H1 (cell line): Measurements from ENCODE around the gene PCDHB16. TPM values are rescaled to one million over a fixed set of nuclear protein-coding genes. Genes with fewer than 3 reads are reported as not detected.
"Not testable (repeated sequence)": the region's sequence is repeated elsewhere in the genome, so short reads cannot be mapped to it uniquely, and the experiment has no call there.

Experiments used
- CTCF ChIA-PET: fragments of 300-600 bp; sonication (Branson Sonifier 250); formaldehyde crosslinking; loops from one replicate; lab custom pipeline; 2021; ENCODE audit not compliant: partially characterized antibody; lab: Charles Lee
- POLR2A ChIA-PET: fragments of 300-600 bp; sonication (Branson Sonifier 250); formaldehyde crosslinking; loops from one replicate; lab custom pipeline; 2021; ENCODE audit warnings: inconsistent platforms; ENCODE audit not compliant: partially characterized antibody; lab: Charles Lee
- DNase-seq, 2 experiments: peaks; one replicate each; pipeline versions ENCODE4 v3.0.0 to v3.0.0-alpha.2; 2010 to 2022; ENCODE audit warnings: low spot score in 2 of 2, low read depth in 1 of 2, mixed read lengths in 1 of 2
- FAIRE-seq: peaks from 2 replicates; lab custom pipeline; 2011; peaks lifted over from hg19 to GRCh38; lab: Jason Lieb, UNC
- H2AFZ ChIP-seq: 2 replicates; pipeline ENCODE4 v1.8.1; 2012; ENCODE audit warnings: low read length, inconsistent platforms
- H2AK5ac ChIP-seq: 2 replicates; pipeline ENCODE4 v1.6.1; 2013; ENCODE audit warnings: low read depth, low read length
- H2BK120ac ChIP-seq: replicated peaks from 2 replicates; pipeline ENCODE3; 2013; ENCODE audit warnings: low read depth, low read length, inconsistent platforms
- H2BK12ac ChIP-seq: 2 replicates; pipeline ENCODE4 v1.6.1; 2013; ENCODE audit warnings: low read depth, low read length
- H2BK15ac ChIP-seq: 2 replicates; pipeline ENCODE4 v1.6.1; 2013; ENCODE audit warnings: low read length
- H2BK20ac ChIP-seq: 2 replicates; pipeline ENCODE4 v1.6.1; 2013; ENCODE audit warnings: low read length
- H2BK5ac ChIP-seq: 2 replicates; pipeline ENCODE4 v1.6.1; 2013; ENCODE audit warnings: low read depth, low read length
- H3K14ac ChIP-seq: 2 replicates; pipeline ENCODE4 v1.6.1; 2013; ENCODE audit warnings: inconsistent platforms; ENCODE audit not compliant: insufficient read length
- H3K18ac ChIP-seq: 2 replicates; pipeline ENCODE4 v1.6.1; 2013; ENCODE audit warnings: low read length; ENCODE audit errors: extremely low read depth
- H3K23ac ChIP-seq: 2 replicates; pipeline ENCODE4 v1.6.1; 2013; ENCODE audit warnings: inconsistent platforms; ENCODE audit not compliant: insufficient read length
- H3K23me2 ChIP-seq: 2 replicates; pipeline ENCODE4 v1.6.1; 2013; ENCODE audit warnings: low read depth, low read length
- H3K27ac ChIP-seq: 2 replicates; pipeline ENCODE4 v1.6.1; 2011; ENCODE audit warnings: low read depth, low read length, inconsistent platforms
- H3K27me3 ChIP-seq, 4 experiments: replicated peaks in 1 of 4; 1 replicate in 1 of 4; 2 replicates in 3 of 4; pipeline versions ENCODE4 v1.6.1 to v1.8.1; 2011 to 2013; ENCODE audit warnings: low read length in 3 of 4, mild to moderate bottlenecking in 3 of 4, inconsistent platforms in 2 of 4, mixed read lengths in 2 of 4, moderate library complexity in 1 of 4; ENCODE audit not compliant: control insufficient read depth in 3 of 4, insufficient read depth in 3 of 4; ENCODE audit errors: extremely low read depth in 1 of 4
- H3K36me3 ChIP-seq, 4 experiments: 2 replicates each; pipeline versions ENCODE4 v1.6.1 to v1.8.1; 2011 to 2013; ENCODE audit warnings: mild to moderate bottlenecking in 4 of 4, low read length in 3 of 4, moderate library complexity in 2 of 4, control low read depth in 1 of 4, inconsistent platforms in 1 of 4; ENCODE audit not compliant: insufficient read depth in 4 of 4, control insufficient read depth in 2 of 4
- H3K4ac ChIP-seq: replicated peaks from 2 replicates; pipeline ENCODE3; 2013; ENCODE audit warnings: low read length, low read depth, mixed read lengths, inconsistent platforms; ENCODE audit not compliant: insufficient read length
- H3K4me1 ChIP-seq, 4 experiments: replicated peaks in 1 of 4; 1 replicate in 1 of 4; 2 replicates in 3 of 4; pipeline versions ENCODE4 v1.6.1 to v1.8.1; 2011 to 2013; ENCODE audit warnings: low read length in 3 of 4, inconsistent platforms in 2 of 4, mixed read lengths in 1 of 4; ENCODE audit not compliant: insufficient read depth in 4 of 4, control insufficient read depth in 3 of 4
- H3K4me2 ChIP-seq, 2 experiments: 2 replicates each; pipeline versions ENCODE4 v1.6.1 to v1.8.1; 2011 to 2013; ENCODE audit warnings: low read depth in 2 of 2, low read length in 2 of 2, control low read depth in 1 of 2, inconsistent platforms in 1 of 2, mild to moderate bottlenecking in 1 of 2; ENCODE audit not compliant: insufficient read depth in 1 of 2
- H3K4me3 ChIP-seq, 4 experiments: fragments of 200-600, 300-600 bp in 1 of 4; sonication (generic), shearing (Covaris generic), sonication (Bioruptor Twin) in 1 of 4; 2 replicates each; pipeline versions ENCODE4 v1.5.1 to v1.8.1; 2011 to 2016; ENCODE audit warnings: low read length in 4 of 4, low read depth in 3 of 4, control low read depth in 2 of 4, inconsistent platforms in 2 of 4, mild to moderate bottlenecking in 2 of 4, mixed read lengths in 1 of 4, moderate library complexity in 1 of 4; ENCODE audit not compliant: insufficient read depth in 2 of 4; ENCODE audit errors: extremely low read depth in 1 of 4
- H3K56ac ChIP-seq: replicated peaks from 2 replicates; pipeline ENCODE3; 2013; ENCODE audit warnings: low read depth, mild to moderate bottlenecking, mixed read lengths, low read length, inconsistent platforms; ENCODE audit not compliant: insufficient read length
- H3K79me1 ChIP-seq: 2 replicates; pipeline ENCODE4 v1.6.1; 2013; ENCODE audit warnings: low read depth, low read length, control low read depth
- H3K79me2 ChIP-seq, 2 experiments: 2 replicates each; pipeline versions ENCODE4 v1.6.1 to v1.8.1; 2012 to 2013; ENCODE audit warnings: low read length in 2 of 2, mild to moderate bottlenecking in 2 of 2, inconsistent platforms in 1 of 2; ENCODE audit not compliant: insufficient read depth in 2 of 2, control insufficient read depth in 1 of 2
- H3K9ac ChIP-seq, 4 experiments: replicated peaks in 1 of 4; 1 replicate in 1 of 4; 2 replicates in 3 of 4; pipeline versions ENCODE4 v1.6.1 to v1.8.1; 2011 to 2013; ENCODE audit warnings: low read depth in 3 of 4, low read length in 3 of 4, control low read depth in 2 of 4, mild to moderate bottlenecking in 2 of 4, moderate library complexity in 2 of 4, inconsistent platforms in 1 of 4; ENCODE audit errors: extremely low read depth in 1 of 4
- H3K9me3 ChIP-seq, 2 experiments: 2 replicates each; pipeline versions ENCODE4 v1.6.1 to v1.8.1; 2012 to 2013; ENCODE audit warnings: mild to moderate bottlenecking in 2 of 2, moderate library complexity in 2 of 2, control low read depth in 1 of 2, inconsistent platforms in 1 of 2, low read depth in 1 of 2, low read length in 1 of 2, mixed read lengths in 1 of 2; ENCODE audit not compliant: insufficient read depth in 2 of 2
- H4K20me1 ChIP-seq, 2 experiments: replicated peaks in 1 of 2; 2 replicates each; pipeline versions ENCODE3 to v1.8.1; 2011 to 2013; ENCODE audit warnings: inconsistent platforms in 2 of 2, low read length in 2 of 2, mild to moderate bottlenecking in 1 of 2; ENCODE audit not compliant: insufficient read depth in 2 of 2, control insufficient read depth in 1 of 2
- H4K5ac ChIP-seq: 2 replicates; pipeline ENCODE4 v1.6.1; 2013; ENCODE audit warnings: low read length, low read depth, mixed read lengths, inconsistent platforms; ENCODE audit not compliant: insufficient read length
- H4K8ac ChIP-seq: 2 replicates; pipeline ENCODE4 v1.8.0; 2013; ENCODE audit warnings: mild to moderate bottlenecking, moderate library complexity, low read length, inconsistent platforms; ENCODE audit not compliant: insufficient read depth; ENCODE audit errors: extremely low read depth
- H4K91ac ChIP-seq: replicated peaks from 2 replicates; pipeline ENCODE3; 2013; ENCODE audit warnings: low read length, mixed read lengths, inconsistent platforms; ENCODE audit not compliant: insufficient read length
- WGBS, 2 experiments: shearing (Covaris generic) in 1 of 2; methylation state at CpG; one replicate each; pipeline versions ENCODE4 v1.1.6 to v1.1.7; 2013 to 2015; ENCODE audit warnings: low lambda C conversion rate in 2 of 2, mixed read lengths in 2 of 2, inconsistent platforms in 1 of 2, low coverage in 1 of 2, missing lambda C conversion rate in 1 of 2; ENCODE audit not compliant: insufficient replicate concordance in 2 of 2, insufficient coverage in 1 of 2, insufficient read length in 1 of 2; ENCODE audit errors: extremely low coverage in 1 of 2, missing lambda C conversion rate in 1 of 2; 5-methylcytosine and 5-hydroxymethylcytosine counted together
- polyA plus RNA-seq, 7 experiments: library from polyadenylated mRNA; depleted of rRNA in 3 of 7; stranded (reverse) in 5 of 7; unstranded in 2 of 7; fragments of >200 nt in 5 of 7; fragments of 200-250 nt in 2 of 7; gene quantifications; 1 replicate in 5 of 7; 2 replicates in 1 of 7; 4 replicates in 1 of 7; pipeline versions ENCODE4 v1.2.1 to v1.2.3, GENCODE V29; 2011 to 2013; ENCODE audit warnings: missing spikeins in 2 of 7, mixed read lengths in 2 of 7
- total RNA-seq: library from RNA; stranded (reverse); fragmentation: NEBNext Ultra II Directional; extraction: Animal tissue kit (Norgen Biotek cat#: 25700); gene quantifications from 2 replicates; pipeline ENCODE4 v1.2.1, GENCODE V29; 2021

The PCDHB16 gene
- total and polyA plus RNA-seq, 2 of the 8 experiments (the other 6 are each of a cell fraction or from before 2014, with no cell fraction given), result 2.2 to 5.2 TPM

DNA sequence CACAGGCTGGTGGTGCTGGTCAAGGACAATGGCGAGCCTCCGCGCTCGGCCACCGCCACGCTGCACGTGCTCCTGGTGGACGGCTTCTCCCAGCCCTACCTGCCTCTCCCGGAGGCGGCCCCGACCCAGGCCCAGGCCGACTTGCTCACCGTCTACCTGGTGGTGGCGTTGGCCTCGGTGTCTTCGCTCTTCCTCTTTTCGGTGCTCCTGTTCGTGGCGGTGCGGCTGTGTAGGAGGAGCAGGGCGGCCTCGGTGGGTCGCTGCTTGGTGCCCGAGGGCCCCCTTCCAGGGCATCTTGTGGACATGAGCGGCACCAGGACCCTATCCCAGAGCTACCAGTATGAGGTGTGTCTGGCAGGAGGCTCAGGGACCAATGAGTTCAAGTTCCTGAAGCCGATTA, 33.8 kb downstream of the PCDHB16 start:
- H3K36me3 ChIP-seq, H4K5ac ChIP-seq, H4K91ac ChIP-seq, H3K4ac ChIP-seq, H4K8ac ChIP-seq, H3K27me3 ChIP-seq, H2BK5ac ChIP-seq, H3K23me2 ChIP-seq, H3K79me2 ChIP-seq, H3K18ac ChIP-seq, H3K4me1 ChIP-seq, H3K14ac ChIP-seq, H2BK120ac ChIP-seq, DNase-seq, H2BK12ac ChIP-seq, H3K23ac ChIP-seq, H4K20me1 ChIP-seq, POLR2A ChIA-PET, H3K9ac ChIP-seq, H3K4me3 ChIP-seq, H2AFZ ChIP-seq, H3K79me1 ChIP-seq, H3K27ac ChIP-seq, H2BK15ac ChIP-seq, H3K4me2 ChIP-seq, H2BK20ac ChIP-seq, FAIRE-seq, H3K56ac ChIP-seq, H2AK5ac ChIP-seq: not testable (repeated sequence)
- CTCF ChIA-PET, result interaction anchor here (1.1 to 2.8 kb wide), 5 partner anchors 13 to 298 kb away, joined by 3 to 13 read pairs (median 3); partner anchors contain the start of genes PCDHB11, PCDHB15 and PCDHGB1
- peaks cover 7 to 16% of the 10 kb centered on the region in 2 experiments; a peak in 3 of 4 replicates for H3K9me3 ChIP-seq
- WGBS, 2 experiments, result 90% methylated on average over 11 of the region's 26 CpGs; no CpG with 5 or more reads in 1 of the 2 experiments
